Fibroblast of lung (primary cell): ENCODE data around the gene ZNF561. TPM values are rescaled to one million over a fixed set of nuclear protein-coding genes. Genes with fewer than 3 reads are reported as not detected.

Experiments used
- DNase-seq, 2 donors: peaks; one replicate each; pipeline versions ENCODE4 v3.0.0 to v3.0.0-alpha.2; 2010; ENCODE audit warnings: low read depth in 2 of 2
- H2AFZ ChIP-seq: 2 replicates; pipeline ENCODE4 v1.5.1; 2012; ENCODE audit warnings: low read length, control low read depth, inconsistent platforms
- H3K27ac ChIP-seq: 2 replicates; pipeline ENCODE4 v1.5.1; 2011; ENCODE audit warnings: low read length, control low read depth; ENCODE audit not compliant: insufficient read depth
- H3K27me3 ChIP-seq: 2 replicates; pipeline ENCODE4 v1.5.1; 2011; ENCODE audit warnings: mild to moderate bottlenecking, low read length; ENCODE audit not compliant: control insufficient read depth, insufficient read depth
- H3K36me3 ChIP-seq: 2 replicates; pipeline ENCODE4 v1.5.1; 2011; ENCODE audit warnings: low read length; ENCODE audit not compliant: control insufficient read depth, insufficient read depth
- H3K4me1 ChIP-seq: 2 replicates; pipeline ENCODE4 v1.5.1; 2011; ENCODE audit warnings: low read length; ENCODE audit not compliant: control insufficient read depth, insufficient read depth; ENCODE audit errors: extremely low read depth
- H3K4me2 ChIP-seq: 2 replicates; pipeline ENCODE4 v1.5.1; 2011; ENCODE audit warnings: low read length, control low read depth; ENCODE audit not compliant: insufficient read depth; ENCODE audit errors: extremely low read depth
- H3K4me3 ChIP-seq, 4 experiments: fragments of 200-600 bp in 1 of 4; sonication (generic) in 1 of 4; replicated peaks in 1 of 4; 2 replicates each; pipeline ENCODE4 v1.5.1; 2011 to 2016; ENCODE audit warnings: low read length in 4 of 4, low read depth in 3 of 4, mild to moderate bottlenecking in 3 of 4, control low read depth in 2 of 4, inconsistent platforms in 1 of 4, mixed read lengths in 1 of 4; ENCODE audit not compliant: insufficient read depth in 1 of 4; ENCODE audit errors: control extremely low read depth in 1 of 4
- H3K79me2 ChIP-seq: 2 replicates; pipeline ENCODE4 v1.5.1; 2012; ENCODE audit warnings: mild to moderate bottlenecking, low read length, inconsistent platforms; ENCODE audit not compliant: control insufficient read depth, insufficient read depth
- H3K9ac ChIP-seq: 2 replicates; pipeline ENCODE4 v1.5.1; 2011; ENCODE audit warnings: mild to moderate bottlenecking, low read length, control low read depth; ENCODE audit not compliant: insufficient read depth
- H3K9me3 ChIP-seq: 2 replicates; pipeline ENCODE4 v1.5.1; 2012; ENCODE audit warnings: low read depth, low read length; ENCODE audit not compliant: control insufficient read depth, insufficient read depth
- H4K20me1 ChIP-seq: 2 replicates; pipeline ENCODE4 v1.5.1; 2011; ENCODE audit warnings: low read length; ENCODE audit not compliant: control insufficient read depth, insufficient read depth; ENCODE audit errors: extremely low read depth
- CTCF ChIP-seq, 2 donors: IDR thresholded peaks in 1 of 2; conservative IDR thresholded peaks in 1 of 2; 1 replicate in 1 of 2; 2 replicates in 1 of 2; pipeline ENCODE4 v1.5.1; 2011 to 2012; ENCODE audit warnings: low read length in 2 of 2, control low read depth in 1 of 2, inconsistent platforms in 1 of 2, low read depth in 1 of 2, mild to moderate bottlenecking in 1 of 2
- EZH2 ChIP-seq: IDR thresholded peaks from 2 replicates; pipeline ENCODE4 v1.5.1; 2012; ENCODE audit warnings: low read length, control low read depth, mild to moderate bottlenecking; ENCODE audit errors: missing control alignments
- polyA plus RNA-seq, 2 donors: library from polyadenylated mRNA; depleted of rRNA in 1 of 2; stranded (reverse) in 1 of 2; unstranded in 1 of 2; fragments of >200 nt; gene quantifications; 2 replicates each; pipeline ENCODE4 v1.2.1, GENCODE V29; 2011 to 2012; ENCODE audit warnings: missing spikeins in 1 of 2
- total RNA-seq: library from RNA; depleted of rRNA; stranded (reverse); fragments of >200 nt; gene quantifications from 2 replicates; pipeline ENCODE4 v1.2.1, GENCODE V29; 2014

ZNF561 gene
- total and polyA plus RNA-seq, 2 donors (not counting 1 experiment from before 2014, with no cell fraction given), result 34.1 to 53.5 TPM

GRCh38 chr19:9645472-9645871 is 24.4 kb upstream of the ZNF561 start:
- Histone ChIP-seq H3K27ac (no peak overlapping the region), H3K4me3 (no peak overlapping the region), H4K20me1 (no peaks in the 10 kb centered on the region), H2AFZ (no peak overlapping the region), H3K27me3 (no peaks in the 10 kb centered on the region), H3K4me1 (no peaks in the 10 kb centered on the region), H3K4me2 (no peak overlapping the region), H3K36me3 (no peaks in the 10 kb centered on the region), H3K9ac (no peak overlapping the region), H3K79me2 (no peaks in the 10 kb centered on the region), H3K9me3 (no peaks in the 10 kb centered on the region)
- no peak for DNase-seq
- TF ChIP-seq CTCF (conservative IDR thresholded peaks at IDR 0.05 in 1 of 2, IDR thresholded peaks at IDR 0.05 in 1 of 2; ENCODE audit: low read depth in 1 of 2, low read length in 2 of 2), result no peak
- TF ChIP-seq EZH2, result no peak

DNA sequence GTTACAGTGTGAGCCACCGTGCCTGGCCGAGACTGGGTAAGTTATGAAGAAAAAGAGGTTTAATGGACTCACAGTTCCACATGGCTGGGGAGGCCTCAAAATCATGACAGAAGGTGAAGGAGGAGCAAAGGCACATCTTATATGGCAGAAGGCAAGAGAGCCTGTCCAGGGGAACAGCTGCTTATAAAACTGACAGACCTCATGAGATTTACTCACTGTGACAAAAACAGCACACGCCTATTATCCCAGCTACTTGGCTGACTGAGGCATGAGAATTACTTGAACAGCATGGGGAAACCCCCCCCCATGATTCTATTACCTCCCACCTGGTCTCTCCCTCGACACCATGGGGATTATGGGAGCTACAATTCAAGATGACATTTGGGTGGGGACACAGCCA is 23.4 kb upstream of the ZNF561 start:
- Histone ChIP-seq H3K36me3 (no peaks in the 10 kb centered on the region), H3K79me2 (no peaks in the 10 kb centered on the region), H3K27me3 (no peaks in the 10 kb centered on the region), H3K4me2 (no peak overlapping the region), H4K20me1 (no peaks in the 10 kb centered on the region), H3K9me3 (no peaks in the 10 kb centered on the region), H3K4me3 (no peak overlapping the region), H3K9ac (no peak overlapping the region), H3K4me1 (no peaks in the 10 kb centered on the region), H2AFZ (no peak overlapping the region), H3K27ac (no peak overlapping the region)
- no peak for DNase-seq
- TF ChIP-seq CTCF (conservative IDR thresholded peaks at IDR 0.05 in 1 of 2, IDR thresholded peaks at IDR 0.05 in 1 of 2; ENCODE audit: low read depth in 1 of 2, low read length in 2 of 2), result no peak
- TF ChIP-seq EZH2, result no peak

GRCh38 chr19:9641810-9642209 is 20.8 kb upstream of the ZNF561 start:
- DNase-seq, result no peak
- H3K27ac ChIP-seq, result no peak overlapping the region
- H4K20me1 ChIP-seq, result no peaks in the 10 kb centered on the region
- no peaks in the 10 kb centered on the region for H3K79me2 ChIP-seq
- no peak overlapping the region for H3K4me2 ChIP-seq
- no peak for TF ChIP-seq CTCF (conservative IDR thresholded peaks at IDR 0.05 in 1 of 2, IDR thresholded peaks at IDR 0.05 in 1 of 2; ENCODE audit: low read depth in 1 of 2, low read length in 2 of 2)
- no peak for TF ChIP-seq EZH2
- H3K27me3 ChIP-seq, result no peaks in the 10 kb centered on the region
- H3K9me3 ChIP-seq, result no peaks in the 10 kb centered on the region
- H3K36me3 ChIP-seq, result no peaks in the 10 kb centered on the region
- no peak overlapping the region for H3K9ac ChIP-seq
- H3K4me3 ChIP-seq, result no peak overlapping the region
- H3K4me1 ChIP-seq, result no peaks in the 10 kb centered on the region
- no peak overlapping the region for H2AFZ ChIP-seq
